WTC11 (cell line): ENCODE results near the gene GPX5. TPM values are rescaled to one million over a fixed set of nuclear protein-coding genes. Genes with fewer than 3 reads are reported as not detected.

Experiments
- ATAC-seq: fragments of 200-7000 bp; cut with Tn5 transposase; 2 replicates; pipeline ENCODE4 v1.10.0; 2021; ENCODE audit warnings: mild to moderate bottlenecking, moderate library complexity
- CTCF ChIA-PET: fragments of 300-600 bp; sonication (Branson Sonifier 250); formaldehyde crosslinking; loops from one replicate; lab custom pipeline; 2021; ENCODE audit warnings: antibody characterized with exemption; lab: Charles Lee
- POLR2A ChIA-PET: fragments of 350-600 bp; sonication (Branson Sonifier 250); formaldehyde crosslinking; loops from one replicate; lab custom pipeline; 2021; ENCODE audit warnings: antibody characterized with exemption; lab: Charles Lee
- DNase-seq: peaks from one replicate; pipeline ENCODE4 v3.0.0; 2021; ENCODE audit warnings: low spot score
- H3K27ac Mint-ChIP-seq: 2 replicates; pipeline ENCODE4 v1.8.0; 2021; ENCODE audit warnings: mixed read lengths
- H3K27me3 Mint-ChIP-seq: 2 replicates; pipeline ENCODE4 v1.8.0; 2021; ENCODE audit warnings: low read depth, mild to moderate bottlenecking, moderate library complexity, mixed read lengths
- H3K36me3 Mint-ChIP-seq: 2 replicates; pipeline ENCODE4 v1.8.0; 2021; ENCODE audit warnings: mixed read lengths
- H3K4me1 Mint-ChIP-seq: 2 replicates; pipeline ENCODE4 v1.8.0; 2022; ENCODE audit warnings: mixed read lengths
- H3K4me3 Mint-ChIP-seq: 2 replicates; pipeline ENCODE4 v1.8.0; 2021; ENCODE audit warnings: mild to moderate bottlenecking, moderate library complexity, mixed read lengths
- H3K9me3 Mint-ChIP-seq: 2 replicates; pipeline ENCODE4 v1.8.0; 2021; ENCODE audit warnings: mixed read lengths
- ATF1 ChIP-seq: sonication (generic); formaldehyde crosslinking; IDR thresholded peaks from 2 replicates; pipeline ENCODE4 v1.8.1; 2023; ENCODE audit warnings: mild to moderate bottlenecking, moderate library complexity, missing genetic modification reagents
- ATF2 ChIP-seq: sonication (generic); formaldehyde crosslinking; IDR thresholded peaks from 2 replicates; pipeline ENCODE4 v1.8.1; 2022; ENCODE audit warnings: low read depth, missing genetic modification reagents, borderline replicate concordance
- ATF3 ChIP-seq: sonication (generic); formaldehyde crosslinking; conservative IDR thresholded peaks from 2 replicates; pipeline ENCODE4 v1.8.1; 2022; ENCODE audit warnings: mild to moderate bottlenecking, missing genetic modification reagents
- CREM ChIP-seq: sonication (generic); formaldehyde crosslinking; IDR thresholded peaks from 2 replicates; pipeline ENCODE4 v1.8.1; 2022; ENCODE audit warnings: mild to moderate bottlenecking, missing genetic modification reagents, moderate library complexity
- E2F4 ChIP-seq: sonication (generic); formaldehyde crosslinking; IDR thresholded peaks from 2 replicates; pipeline ENCODE4 v1.8.1; 2022; ENCODE audit warnings: low read depth, mild to moderate bottlenecking, moderate library complexity, missing genetic modification reagents, borderline replicate concordance
- ERG ChIP-seq: fragments of 250-450 bp; sonication (Bioruptor Pico); IDR thresholded peaks from 2 replicates; pipeline ENCODE4 v1.8.0; 2021; ENCODE audit warnings: mild to moderate bottlenecking
- ESRRA ChIP-seq: sonication (generic); formaldehyde crosslinking; IDR thresholded peaks from 2 replicates; pipeline ENCODE4 v1.8.1; 2022; ENCODE audit warnings: mild to moderate bottlenecking, missing genetic modification reagents, borderline replicate concordance
- GABPB1 ChIP-seq: sonication (generic); formaldehyde crosslinking; IDR thresholded peaks from 2 replicates; pipeline ENCODE4 v1.8.1; 2023; ENCODE audit warnings: mild to moderate bottlenecking, missing genetic modification reagents
- GRHL2 ChIP-seq: fragments of 250-450 bp; sonication (Bioruptor Pico); IDR thresholded peaks from 2 replicates; pipeline ENCODE4 v1.8.0; 2022; ENCODE audit warnings: mild to moderate bottlenecking, moderate library complexity; ENCODE audit not compliant: insufficient replicate concordance, severe bottlenecking
- HMGA2 ChIP-seq: fragments of 250-450 bp; sonication (Bioruptor Pico); IDR thresholded peaks from 2 replicates; pipeline ENCODE4 v1.4.0; 2021; ENCODE audit warnings: mild to moderate bottlenecking, moderate library complexity
- MXD4 ChIP-seq: fragments of 250-450 bp; sonication (Bioruptor Pico); IDR thresholded peaks from 2 replicates; pipeline ENCODE4 v1.8.0; 2021; ENCODE audit warnings: mild to moderate bottlenecking, moderate library complexity, borderline replicate concordance
- MYBL2 ChIP-seq: sonication (generic); formaldehyde crosslinking; IDR thresholded peaks from 2 replicates; pipeline ENCODE4 v1.8.1; 2023; ENCODE audit warnings: mild to moderate bottlenecking, moderate library complexity, missing genetic modification reagents
- RELA ChIP-seq: sonication (generic); formaldehyde crosslinking; IDR thresholded peaks from 2 replicates; pipeline ENCODE4 v1.8.1; 2022; ENCODE audit warnings: missing genetic modification reagents, mild to moderate bottlenecking, borderline replicate concordance
- SOX15 ChIP-seq: fragments of 250-450 bp; sonication (Bioruptor Pico); IDR thresholded peaks from 2 replicates; pipeline ENCODE4 v1.9.0; 2021; ENCODE audit warnings: mild to moderate bottlenecking
- USF1 ChIP-seq: sonication (generic); formaldehyde crosslinking; IDR thresholded peaks from 2 replicates; pipeline ENCODE4 v1.8.0; 2022; ENCODE audit warnings: mild to moderate bottlenecking, missing genetic modification reagents
- ZNF138 ChIP-seq: sonication (generic); formaldehyde crosslinking; conservative IDR thresholded peaks from 2 replicates; pipeline ENCODE4 v1.8.1; 2022; ENCODE audit warnings: mild to moderate bottlenecking, moderate library complexity, missing genetic modification reagents
- ZNF219 ChIP-seq: sonication (generic); formaldehyde crosslinking; IDR thresholded peaks from 2 replicates; pipeline ENCODE4 v1.8.0; 2023; ENCODE audit warnings: missing genetic modification reagents, mild to moderate bottlenecking, borderline replicate concordance
- ZNF232 ChIP-seq: sonication (generic); formaldehyde crosslinking; IDR thresholded peaks from 2 replicates; pipeline ENCODE4 v1.8.0; 2022; ENCODE audit warnings: mild to moderate bottlenecking, missing genetic modification reagents
- ZNF263 ChIP-seq: sonication (generic); formaldehyde crosslinking; IDR thresholded peaks from 2 replicates; pipeline ENCODE4 v1.8.1; 2022; ENCODE audit warnings: low read depth, mild to moderate bottlenecking, moderate library complexity, missing genetic modification reagents
- ZNF317 ChIP-seq: sonication (generic); formaldehyde crosslinking; IDR thresholded peaks from 2 replicates; pipeline ENCODE4 v1.8.1; 2023; ENCODE audit warnings: low read depth, mild to moderate bottlenecking, moderate library complexity, missing genetic modification reagents, borderline replicate concordance
- ZNF396 ChIP-seq: fragments of 250-450 bp; sonication (Bioruptor Pico); IDR thresholded peaks from 2 replicates; pipeline ENCODE4 v1.8.0; 2021; ENCODE audit warnings: mild to moderate bottlenecking, moderate library complexity, borderline replicate concordance
- ZNF416 ChIP-seq: fragments of 250-450 bp; sonication (Bioruptor Pico); IDR thresholded peaks from 2 replicates; pipeline ENCODE4 v1.9.0; 2021; ENCODE audit warnings: mild to moderate bottlenecking, inconsistent platforms
- ZNF425 ChIP-seq: fragments of 250-450 bp; sonication (Bioruptor Pico); conservative IDR thresholded peaks from 2 replicates; pipeline ENCODE4 v1.9.0; 2021; ENCODE audit warnings: mild to moderate bottlenecking
- ZSCAN18 ChIP-seq: fragments of 250-450 bp; sonication (Bioruptor Pico); IDR thresholded peaks from 2 replicates; pipeline ENCODE4 v2.1.2; 2022; ENCODE audit warnings: mild to moderate bottlenecking, moderate library complexity
- total RNA-seq: library from RNA; stranded (reverse); gene quantifications from 3 replicates; pipeline ENCODE4 v1.2.3, GENCODE V29; 2021

GPX5 gene
- total RNA-seq, 1 experiment from 2014 or later: not detected

GRCh38 chr6:28517964-28518363 is 7.7 kb upstream of the GPX5 start (continued):
- TF ChIP-seq HMGA2 (CRISPR knock-in tag): no peak
- no peak for TF ChIP-seq ZNF219
- TF ChIP-seq ZNF263: no peak
- no peak for TF ChIP-seq RELA (CRISPR knock-in tag)
- no peak for TF ChIP-seq ZNF396
- no peak for TF ChIP-seq ATF3 (CRISPR knock-in tag)

GRCh38 chr6:28522594-28523240 is 3.0 kb upstream of the GPX5 start:
- Mint-ChIP-seq H3K27ac (no peak overlapping the region), H3K36me3 (no peaks in the 10 kb centered on the region), H3K4me1 (peaks cover 9% of the 10 kb centered on the region), H3K27me3 (peaks cover 17% of the 10 kb centered on the region), H3K9me3 (no peaks in the 10 kb centered on the region), H3K4me3 (no peak overlapping the region)
- DNase-seq (no peak), ATAC-seq (no peak)
- TF ChIP-seq E2F4 (CRISPR knock-in tag) (no peak), ESRRA (no peak), ZNF416 (CRISPR knock-in tag) (no peak), ZNF219 (no peak), MYBL2 (CRISPR knock-in tag) (no peak), ZNF138 (CRISPR knock-in tag) (no peak), ZNF317 (CRISPR knock-in tag) (no peak), ATF3 (CRISPR knock-in tag) (no peak), ATF2 (CRISPR knock-in tag) (no peak)
- ChIA-PET POLR2A (no interaction called here), CTCF (interaction anchor here (0.9 kb wide), 1 partner anchor 9 kb away, joined by 4 read pairs; no protein-coding TSS in a partner anchor)

GRCh38 chr6:28523241-28523622 is 2.4 kb upstream of the GPX5 start:
- H3K9me3 Mint-ChIP-seq: no peaks in the 10 kb centered on the region
- H3K4me1 Mint-ChIP-seq: peaks cover 9% of the 10 kb centered on the region
- no peak for TF ChIP-seq ESRRA
- TF ChIP-seq CREM (CRISPR knock-in tag): no peak
- TF ChIP-seq ZSCAN18: no peak
- no peak for TF ChIP-seq ZNF396
- TF ChIP-seq USF1 (CRISPR knock-in tag): no peak
- TF ChIP-seq ZNF232 (CRISPR knock-in tag): no peak
- no peak for TF ChIP-seq ATF1
- TF ChIP-seq ERG: no peak
- no peak for TF ChIP-seq GRHL2 (CRISPR knock-in tag)
- TF ChIP-seq GABPB1 (CRISPR knock-in tag): no peak
- TF ChIP-seq SOX15 (CRISPR knock-in tag): no peak
- no peak for TF ChIP-seq ZNF317 (CRISPR knock-in tag)
- TF ChIP-seq MXD4 (CRISPR knock-in tag): no peak
- no peak for TF ChIP-seq HMGA2 (CRISPR knock-in tag)
- no peak for TF ChIP-seq ZNF425
- TF ChIP-seq, all 79 proteins: peak for 0
- CTCF ChIA-PET: no interaction called here
- H3K27me3 Mint-ChIP-seq: peaks cover 15% of the 10 kb centered on the region
- no peak overlapping the region for H3K27ac Mint-ChIP-seq
- H3K4me3 Mint-ChIP-seq: no peak overlapping the region
- no peaks in the 10 kb centered on the region for H3K36me3 Mint-ChIP-seq
- DNase-seq (peak; percentile 28), ATAC-seq (peak; percentile 94)
- POLR2A ChIA-PET: no interaction called here
